NCI-H2107 (cell line): ENCODE measurements around the gene SLC66A1.

ENCODE experiments used
- DNase-seq: peaks from one replicate; lab custom pipeline; 2025; lab: John Stamatoyannopoulos, UW

The SLC66A1 gene

GRCh38 chr1:19343617-19344350, 31.7 kb downstream of the SLC66A1 start:
- no peak for DNase-seq

GRCh38 chr1:19344372-19344810, 32.3 kb downstream of the SLC66A1 start:
- peak; percentile 44 for DNase-seq

GRCh38 chr1:19344831-19345230, 32.7 kb downstream of the SLC66A1 start:
- DNase-seq: no peak

GRCh38 chr1:19345391-19345790, 33.3 kb downstream of the SLC66A1 start:
- DNase-seq: no peak

- no peak for DNase-seq
Measured at GRCh38 chr1:19346026-19346425, 33.9 kb downstream of the SLC66A1 start.

GRCh38 chr1:19347533-19348172, 35.5 kb downstream of the SLC66A1 start:
- DNase-seq: no peak

GRCh38 chr1:19348441-19349198, 36.5 kb downstream of the SLC66A1 start:
- no peak for DNase-seq

GRCh38 chr1:19349999-19350398, 37.9 kb downstream of the SLC66A1 start:
- no peak for DNase-seq

GRCh38 chr1:19350566-19350965, 38.4 kb downstream of the SLC66A1 start:
- no peak for DNase-seq

- no peak for DNase-seq
Measured at GRCh38 chr1:19351873-19352272, 39.7 kb downstream of the SLC66A1 start.

GRCh38 chr1:19352839-19353238, 40.7 kb downstream of the SLC66A1 start:
- no peak for DNase-seq

GRCh38 chr1:19353596-19353995, 41.5 kb downstream of the SLC66A1 start:
- DNase-seq: peak; percentile 68

GRCh38 chr1:19354531-19354981, 42.4 kb downstream of the SLC66A1 start:
- DNase-seq: no peak

- DNase-seq: peak; percentile 61
Measured at GRCh38 chr1:19356266-19356665, 44.1 kb downstream of the SLC66A1 start.

GRCh38 chr1:19357299-19357986, 45.3 kb downstream of the SLC66A1 start:
- DNase-seq: no peak

- DNase-seq: no peak
Measured at GRCh38 chr1:19358710-19359109, 46.6 kb downstream of the SLC66A1 start.

GRCh38 chr1:19359357-19359756, 47.2 kb downstream of the SLC66A1 start:
- no peak for DNase-seq

GRCh38 chr1:19360016-19360415, 47.9 kb downstream of the SLC66A1 start:
- no peak for DNase-seq

- no peak for DNase-seq
Measured at GRCh38 chr1:19360432-19360831, 48.3 kb downstream of the SLC66A1 start.

GRCh38 chr1:19360843-19361610, 48.9 kb downstream of the SLC66A1 start:
- DNase-seq: no peak

GRCh38 chr1:19361611-19362147, 49.6 kb downstream of the SLC66A1 start:
- no peak for DNase-seq
